CD4-positive, alpha-beta T cell (primary cell): ENCODE measurements around the gene TRIM44. TPM values are rescaled to one million over a fixed set of nuclear protein-coding genes. Genes with fewer than 3 reads are reported as not detected.

Experiments used
- ATAC-seq: fragments of 200-7000 bp; cut with Tn5 transposase; one replicate; pipeline ENCODE4 v1.10.0; 2022; ENCODE audit warnings: mild to moderate bottlenecking; ENCODE audit not compliant: poor library complexity
- CTCF ChIA-PET: fragments of 350-600 bp; sonication (Branson Sonifier 250); formaldehyde crosslinking; loops from one replicate; lab custom pipeline; 2021; ENCODE audit warnings: antibody characterized with exemption, inconsistent platforms; lab: Charles Lee
- POLR2A ChIA-PET: fragments of 350-600 bp; sonication (Branson Sonifier 250); formaldehyde crosslinking; loops from one replicate; lab custom pipeline; 2021; ENCODE audit warnings: antibody characterized with exemption, inconsistent platforms; lab: Charles Lee
- DNase-seq, 14 experiments: peaks; one replicate each; pipeline ENCODE4 v3.0.0-alpha.2; 2013 to 2020; ENCODE audit warnings: mixed read lengths in 2 of 14
- H3K27ac ChIP-seq, 2 donors: one replicate each; pipeline versions ENCODE4 v1.5.1 to v1.7.0; 2013; ENCODE audit warnings: low read length in 2 of 2, low read depth in 1 of 2, mild to moderate bottlenecking in 1 of 2
- H3K27me3 ChIP-seq, 2 experiments: 1 replicate in 1 of 2; 2 replicates in 1 of 2; pipeline versions ENCODE4 v1.6.1 to v1.7.0; 2013; ENCODE audit warnings: low read length in 2 of 2, control low read depth in 1 of 2, mild to moderate bottlenecking in 1 of 2, moderate library complexity in 1 of 2; ENCODE audit not compliant: insufficient read depth in 2 of 2, control insufficient read depth in 1 of 2
- H3K36me3 ChIP-seq: one replicate; pipeline ENCODE4 v1.6.1; 2013; ENCODE audit warnings: low read length, control low read depth; ENCODE audit not compliant: insufficient read depth
- H3K4me1 ChIP-seq: one replicate; pipeline ENCODE4 v1.6.1; 2013; ENCODE audit warnings: low read length, control low read depth; ENCODE audit not compliant: insufficient read depth
- H3K4me3 ChIP-seq: one replicate; pipeline ENCODE4 v1.5.1; 2013; ENCODE audit warnings: mild to moderate bottlenecking, low read length, moderate library complexity
- H3K9me3 ChIP-seq, 2 experiments: 1 replicate in 1 of 2; 2 replicates in 1 of 2; pipeline versions ENCODE4 v1.6.1 to v1.7.0; 2013; ENCODE audit warnings: low read length in 2 of 2, mild to moderate bottlenecking in 2 of 2, control low read depth in 1 of 2, moderate library complexity in 1 of 2; ENCODE audit not compliant: control insufficient read depth in 1 of 2, insufficient read depth in 1 of 2
- H3K27ac Mint-ChIP-seq: one replicate; pipeline ENCODE4 v1.8.0; 2020; ENCODE audit warnings: mixed read lengths
- H3K27me3 Mint-ChIP-seq: one replicate; pipeline ENCODE4 v1.8.0; 2021; ENCODE audit warnings: mixed read lengths
- H3K36me3 Mint-ChIP-seq: one replicate; pipeline ENCODE4 v1.8.0; 2021; ENCODE audit warnings: low read depth, mixed read lengths
- H3K4me1 Mint-ChIP-seq: one replicate; pipeline ENCODE4 v1.8.0; 2021; ENCODE audit warnings: low read depth, mixed read lengths
- H3K4me3 Mint-ChIP-seq: one replicate; pipeline ENCODE4 v1.8.0; 2020; ENCODE audit warnings: mild to moderate bottlenecking, mixed read lengths
- H3K9me3 Mint-ChIP-seq: one replicate; pipeline ENCODE4 v1.8.0; 2020; ENCODE audit warnings: mixed read lengths
- CTCF ChIP-seq: fragments of 200-600 bp; IDR thresholded peaks from one replicate; pipeline ENCODE4 v1.8.0; 2022; ENCODE audit warnings: antibody characterized with exemption, mild to moderate bottlenecking
- intact Hi-C, 2 experiments: fragments of 100-400 bp; cut with DNase I in 1 of 2; cut with micrococcal nuclease in 1 of 2; formaldehyde crosslinking; loops; one replicate each; pipeline versions ENCODE4 v1.15.1 to v1.9.0; 2023 to 2025; cut with DNase I, micrococcal nuclease
- total RNA-seq, 174 experiments: library from RNA in 2 of 174; stranded (reverse) in 2 of 174; gene quantifications; one replicate each; pipeline ENCODE4 v1.2.3 and lab custom pipeline; 2021 to 2026

The TRIM44 gene
- total RNA-seq, 2 experiments from 2014 or later, result 32.1 to 36.7 TPM

GRCh38 chr11:35784699-35785098, 122.1 kb downstream of the TRIM44 start:
- no peaks in the 10 kb centered on the region for H3K27me3 ChIP-seq
- ChIA-PET CTCF (no interaction called here), POLR2A (no interaction called here)
- intact Hi-C loops, result no loop called here
- H3K36me3 ChIP-seq, result no peaks in the 10 kb centered on the region
- no peak for TF ChIP-seq CTCF
- Mint-ChIP-seq H3K9me3 (no peaks in the 10 kb centered on the region), H3K36me3 (peaks cover 2% of the 10 kb centered on the region), H3K27ac (no peak overlapping the region), H3K4me1 (peaks cover 86% of the 10 kb centered on the region), H3K4me3 (no peak overlapping the region), H3K27me3 (no peaks in the 10 kb centered on the region)
- H3K27ac ChIP-seq, result no peak overlapping the region
- H3K4me3 ChIP-seq, result no peak overlapping the region
- H3K4me1 ChIP-seq, result peaks cover 5% of the 10 kb centered on the region
- ATAC-seq (no peak), DNase-seq (no peak)
- H3K9me3 ChIP-seq, result no peaks in the 10 kb centered on the region

DNA sequence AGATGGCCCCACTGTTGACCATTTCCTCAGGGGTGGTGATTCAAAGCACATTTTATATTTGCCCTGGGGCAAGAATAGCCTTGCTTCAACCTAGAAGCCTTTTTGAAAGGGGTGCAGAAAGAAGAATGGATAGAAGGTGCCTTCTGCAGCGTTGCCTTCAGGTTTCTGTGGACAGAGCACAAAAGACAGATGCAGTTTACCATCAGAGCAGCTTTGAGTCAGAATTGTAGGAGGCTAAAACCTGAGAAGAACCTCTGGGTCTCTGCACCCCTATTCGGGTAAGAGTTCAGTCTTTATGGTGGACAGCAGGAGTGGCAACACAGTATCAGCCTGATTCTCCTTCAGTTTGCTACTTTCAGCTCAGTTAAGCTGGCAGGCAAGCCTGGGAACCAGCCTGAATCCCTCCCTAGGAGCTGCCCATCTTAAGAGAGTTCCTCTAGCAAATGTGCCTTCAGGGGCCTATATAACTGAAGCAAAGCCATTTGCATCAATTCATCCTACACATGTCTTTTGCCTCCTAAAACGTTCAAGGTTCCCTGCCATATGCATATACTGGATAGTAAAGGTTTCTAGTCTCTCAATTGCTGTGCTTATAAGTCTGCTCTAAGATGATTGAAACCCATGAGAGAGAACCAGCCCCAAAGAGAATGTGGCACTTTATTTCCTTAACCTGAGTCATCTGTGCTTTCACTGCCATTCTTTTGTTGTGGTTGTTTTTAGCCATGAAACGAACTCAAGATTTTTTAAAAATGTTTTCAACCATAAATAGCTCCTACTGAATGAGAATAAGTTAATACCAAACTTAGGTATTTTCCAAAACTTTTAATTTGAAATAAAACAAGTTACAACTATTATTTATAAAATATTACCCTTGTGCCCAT, 123.0 kb downstream of the TRIM44 start:
- Histone ChIP-seq H3K36me3 (no peaks in the 10 kb centered on the region), H3K27me3 (no peaks in the 10 kb centered on the region), H3K9me3 (no peaks in the 10 kb centered on the region), H3K4me3 (no peak overlapping the region), H3K27ac (no peak overlapping the region), H3K4me1 (peaks cover 5% of the 10 kb centered on the region)
- H3K4me1 Mint-ChIP-seq, result peaks cover 82% of the 10 kb centered on the region
- TF ChIP-seq CTCF, result no peak
- H3K36me3 Mint-ChIP-seq, result no peaks in the 10 kb centered on the region
- ChIA-PET POLR2A (no interaction called here), CTCF (no interaction called here)
- no peak overlapping the region for H3K4me3 Mint-ChIP-seq
- no peak for ATAC-seq
- DNase-seq, result no peak
- H3K27me3 Mint-ChIP-seq, result no peaks in the 10 kb centered on the region
- no peaks in the 10 kb centered on the region for H3K9me3 Mint-ChIP-seq
- intact Hi-C loops, result no loop called here
- no peak overlapping the region for H3K27ac Mint-ChIP-seq

- no peak for DNase-seq
- intact Hi-C loops, result no loop called here
- Histone ChIP-seq H3K36me3 (no peaks in the 10 kb centered on the region), H3K9me3 (no peaks in the 10 kb centered on the region), H3K27ac (no peak overlapping the region), H3K4me1 (peaks cover 5% of the 10 kb centered on the region), H3K27me3 (no peaks in the 10 kb centered on the region), H3K4me3 (no peak overlapping the region)
- ATAC-seq, result no peak
- H3K9me3 Mint-ChIP-seq, result no peaks in the 10 kb centered on the region
- H3K27me3 Mint-ChIP-seq, result no peaks in the 10 kb centered on the region
- ChIA-PET CTCF (no interaction called here), POLR2A (no interaction called here)
- H3K4me3 Mint-ChIP-seq, result no peak overlapping the region
- H3K36me3 Mint-ChIP-seq, result peaks cover 2% of the 10 kb centered on the region
- peaks cover 77% of the 10 kb centered on the region for H3K4me1 Mint-ChIP-seq
- no peak overlapping the region for H3K27ac Mint-ChIP-seq
- no peak for TF ChIP-seq CTCF
Measured at GRCh38 chr11:35786188-35786587, 123.6 kb downstream of the TRIM44 start.
